Caco-2 (cell line): ENCODE results near the gene TSPAN8. TPM values are rescaled to one million over a fixed set of nuclear protein-coding genes. Genes with fewer than 3 reads are reported as not detected.
A peak's percentile ranks its signal among the peaks of the same experiment; 100 is the strongest.

Experiments
- Bru-seq: library from RNA; stranded (reverse); fragments of 400-500 nt; gene quantifications from one replicate; lab custom pipeline; 2021; lab: Mats Ljungman, UMichigan
- BruChase-seq, 2 experiments: library from RNA; stranded (reverse); fragments of 400-500 nt; gene quantifications; one replicate each; lab custom pipeline; 2021; lab: Mats Ljungman, UMichigan
- BruUV-seq: library from RNA; stranded (reverse); fragments of 400-500 nt; replicated peaks from 2 replicates; lab custom pipeline; 2021; lab: Mats Ljungman, UMichigan
- CTCF ChIA-PET: fragments of 300-600 bp; sonication (Branson Sonifier 250); formaldehyde crosslinking; loops from one replicate; lab custom pipeline; 2022; ENCODE audit warnings: antibody characterized with exemption; lab: Charles Lee
- POLR2A ChIA-PET: fragments of 300-600 bp; sonication (Branson Sonifier 250); formaldehyde crosslinking; loops from one replicate; lab custom pipeline; 2022; ENCODE audit warnings: antibody characterized with exemption; lab: Charles Lee
- DNase-seq, 2 experiments: peaks; one replicate each; pipeline versions ENCODE4 v3.0.0 to v3.0.0-alpha.2; 2020 to 2022
- H3K27me3 ChIP-seq: replicated peaks from 2 replicates; pipeline ENCODE4 v1.6.0; 2011; ENCODE audit warnings: low read length; ENCODE audit not compliant: control insufficient read depth, insufficient read depth
- H3K36me3 ChIP-seq: 2 replicates; pipeline ENCODE4 v1.5.1; 2011; ENCODE audit warnings: low read length; ENCODE audit not compliant: control insufficient read depth, insufficient read depth
- H3K4me1 ChIP-seq: fragments of 250-450 bp; sonication (Bioruptor Pico); 2 replicates; pipeline ENCODE4 v1.5.1; 2020; ENCODE audit warnings: mild to moderate bottlenecking
- H3K4me3 ChIP-seq: 2 replicates; pipeline ENCODE4 v1.5.1; 2011; ENCODE audit warnings: low read depth, mild to moderate bottlenecking, control low read depth, low read length
- H3K9me3 ChIP-seq: fragments of 250-450 bp; sonication (Bioruptor Pico); 2 replicates; pipeline ENCODE4 v1.5.1; 2020; ENCODE audit warnings: mild to moderate bottlenecking, moderate library complexity
- H3K27ac Mint-ChIP-seq: one replicate; pipeline ENCODE4 v1.8.0; 2022; ENCODE audit warnings: mixed read lengths; ENCODE audit not compliant: unreplicated experiment
- H3K27me3 Mint-ChIP-seq: one replicate; pipeline ENCODE4 v1.8.0; 2022; ENCODE audit warnings: mixed read lengths; ENCODE audit not compliant: insufficient read depth, unreplicated experiment
- H3K36me3 Mint-ChIP-seq: one replicate; pipeline ENCODE4 v1.8.0; 2022; ENCODE audit warnings: mild to moderate bottlenecking, mixed read lengths; ENCODE audit not compliant: insufficient read depth, unreplicated experiment
- H3K4me1 Mint-ChIP-seq: one replicate; pipeline ENCODE4 v1.8.0; 2022; ENCODE audit warnings: low read depth, mixed read lengths; ENCODE audit not compliant: unreplicated experiment
- H3K4me3 Mint-ChIP-seq: one replicate; pipeline ENCODE4 v1.8.0; 2022; ENCODE audit warnings: mild to moderate bottlenecking, moderate library complexity, mixed read lengths; ENCODE audit not compliant: unreplicated experiment
- H3K9me3 Mint-ChIP-seq: one replicate; pipeline ENCODE4 v1.8.0; 2022; ENCODE audit warnings: mixed read lengths; ENCODE audit not compliant: unreplicated experiment
- CTCF ChIP-seq, 2 experiments: fragments of 200-600 bp in 1 of 2; IDR thresholded peaks; 1 replicate in 1 of 2; 2 replicates in 1 of 2; pipeline versions ENCODE4 v1.5.1 to v1.8.0; 2011 to 2022; ENCODE audit warnings: antibody characterized with exemption in 1 of 2, control low read depth in 1 of 2, inconsistent platforms in 1 of 2, low read depth in 1 of 2, low read length in 1 of 2, mild to moderate bottlenecking in 1 of 2, moderate library complexity in 1 of 2; ENCODE audit not compliant: insufficient read depth in 1 of 2, severe bottlenecking in 1 of 2, unreplicated experiment in 1 of 2
- intact Hi-C: fragments of 100-400 bp; cut with micrococcal nuclease; formaldehyde crosslinking; loops from one replicate; pipeline ENCODE4 v1.10.0; 2022; ENCODE audit not compliant: unreplicated experiment
- long read RNA-seq: library from polyadenylated mRNA; stranded (forward); transcript quantifications from one replicate; pipeline ENCODE4 v2.0.0, GENCODE V29; 2022
- total RNA-seq: library from RNA; stranded (reverse); gene quantifications from 2 replicates; pipeline ENCODE4 v1.2.3, GENCODE V29; 2022

The TSPAN8 gene
- 86.4 and 99.9 TPM in 2 replicates for total RNA-seq
- percentile 48 among the genes with signal in this experiment for Bru-seq, nascent RNA
- BruChase-seq, experiment 1, labeled RNA remaining after a 2-hour chase = percentile 36 among the genes with signal in this experiment
- percentile 44 among the genes with signal in this experiment for BruChase-seq, experiment 2, labeled RNA remaining after a 6-hour chase
- long read RNA-seq, transcript TSPAN8-206 (6 exons, 759 nt) = minor isoform, 5 of 255 reads
- long read RNA-seq, transcript TSPAN8-201 (9 exons, 1,227 nt) = major isoform, 193 of 255 reads
- long read RNA-seq, transcript TSPAN8-203 (8 exons, 1,168 nt) = minor isoform, 37 of 255 reads
- long read RNA-seq, partial matches to known transcripts = 6 of 255 reads
- long read RNA-seq, other reads (novel, unspliced or antisense) = 14 of 255 reads

- BruUV-seq = no TSS peak
- no peaks in the 10 kb centered on the region for H3K9me3 ChIP-seq
- Mint-ChIP-seq H3K27me3 (no peaks in the 10 kb centered on the region), H3K9me3 (peaks cover 16% of the 10 kb centered on the region), H3K36me3 (peaks cover 8% of the 10 kb centered on the region), H3K4me1 (peaks cover 39% of the 10 kb centered on the region), H3K4me3 (peak within 1 kb of the TSS; percentile 78), H3K27ac (peak within 1 kb of the TSS; percentile 72)
- ChIA-PET CTCF (no interaction called here), POLR2A (no interaction called here)
- no peak for TF ChIP-seq CTCF (IDR thresholded peaks at IDR 0.05; ENCODE audit: insufficient read depth in 1 of 2, low read depth in 1 of 2, low read length in 1 of 2, severe bottlenecking in 1 of 2, unreplicated experiment in 1 of 2)
- no peaks in the 10 kb centered on the region for H3K27me3 ChIP-seq
- H3K4me3 ChIP-seq = peak within 1 kb of the TSS; percentile 31
- intact Hi-C loops = loop anchor here (1.0 to 2.0 kb wide), 3 partner anchors 10 to 38 kb away; no protein-coding TSS in a partner anchor
- H3K36me3 ChIP-seq = no peaks in the 10 kb centered on the region
- peaks cover 54% of the 10 kb centered on the region for H3K4me1 ChIP-seq
- peak; percentile 39 to 60 for DNase-seq
Observed at GRCh38 chr12:71157601-71158233, at the start of gene TSPAN8. TSPAN8 (minus strand) TSS chr12:71157999; CDS start chr12:71157678, 321 bp downstream.

- no peak overlapping the region for H3K27ac Mint-ChIP-seq
- ChIA-PET CTCF (no interaction called here), POLR2A (no interaction called here)
- Histone ChIP-seq H3K4me1 (peaks cover 14% of the 10 kb centered on the region), H3K27me3 (no peaks in the 10 kb centered on the region), H3K4me3 (no peak overlapping the region), H3K36me3 (no peaks in the 10 kb centered on the region), H3K9me3 (peaks cover 7% of the 10 kb centered on the region; the same call in 1 of the 2 replicates)
- no peaks in the 10 kb centered on the region for H3K27me3 Mint-ChIP-seq
- no peaks in the 10 kb centered on the region for H3K36me3 Mint-ChIP-seq
- peaks cover 30% of the 10 kb centered on the region for H3K9me3 Mint-ChIP-seq
- H3K4me3 Mint-ChIP-seq = no peak overlapping the region
- H3K4me1 Mint-ChIP-seq = no peaks in the 10 kb centered on the region
- TF ChIP-seq CTCF (IDR thresholded peaks at IDR 0.05; ENCODE audit: insufficient read depth in 1 of 2, low read depth in 1 of 2, low read length in 1 of 2, severe bottlenecking in 1 of 2, unreplicated experiment in 1 of 2) = no peak
- no peak for DNase-seq
- BruUV-seq = no TSS peak
- intact Hi-C loops = no loop called here
Observed at GRCh38 chr12:71201136-71201679, 43.4 kb upstream of the TSPAN8 start.

- BruUV-seq = no TSS peak
- Histone ChIP-seq H3K4me3 (no peak overlapping the region), H3K9me3 (peaks cover 5% of the 10 kb centered on the region; the same call in 1 of the 2 replicates), H3K4me1 (peaks cover 19% of the 10 kb centered on the region), H3K27me3 (no peaks in the 10 kb centered on the region), H3K36me3 (no peaks in the 10 kb centered on the region)
- Mint-ChIP-seq H3K4me1 (peaks cover 3% of the 10 kb centered on the region), H3K36me3 (no peaks in the 10 kb centered on the region), H3K4me3 (no peak overlapping the region), H3K27me3 (no peaks in the 10 kb centered on the region), H3K27ac (no peak overlapping the region), H3K9me3 (peaks cover 28% of the 10 kb centered on the region)
- intact Hi-C loops = no loop called here
- POLR2A ChIA-PET = no interaction called here
- DNase-seq = no peak
- no peak for TF ChIP-seq CTCF (IDR thresholded peaks at IDR 0.05; ENCODE audit: insufficient read depth in 1 of 2, low read depth in 1 of 2, low read length in 1 of 2, severe bottlenecking in 1 of 2, unreplicated experiment in 1 of 2)
- CTCF ChIA-PET = no interaction called here
Observed at GRCh38 chr12:71200706-71201105, 42.9 kb upstream of the TSPAN8 start.
